Sigmoid colon (tissue), 7 donors: Measurements from ENCODE around the gene TRAF7. TPM values are rescaled to one million over a fixed set of nuclear protein-coding genes. Genes with fewer than 3 reads are reported as not detected.
A peak's percentile ranks its signal among the peaks of the same experiment; 100 is the strongest.

Source experiments
- DNase-seq: peaks from one replicate; pipeline ENCODE4 v3.0.0-alpha.2; 2019
- H3K27ac ChIP-seq, 4 donors: fragments of 200-600 bp; sonication (generic); one replicate each; pipeline ENCODE4 v1.5.1; 2016 to 2019; ENCODE audit warnings: mild to moderate bottlenecking in 1 of 4
- H3K27me3 ChIP-seq, 3 donors: fragments of 200-600 bp; sonication (generic); one replicate each; pipeline ENCODE4 v1.5.1; 2019; ENCODE audit warnings: mild to moderate bottlenecking in 1 of 3
- H3K36me3 ChIP-seq, 4 donors: fragments of 200-600 bp; sonication (generic); one replicate each; pipeline ENCODE4 v1.5.1; 2016 to 2019
- H3K4me1 ChIP-seq, 4 donors: fragments of 200-600 bp; sonication (generic); one replicate each; pipeline ENCODE4 v1.5.1; 2017 to 2019
- H3K4me3 ChIP-seq, 4 donors: fragments of 200-600 bp; sonication (generic); one replicate each; pipeline ENCODE4 v1.5.1; 2017 to 2019; ENCODE audit warnings: mild to moderate bottlenecking in 2 of 4, moderate library complexity in 1 of 4
- H3K9me3 ChIP-seq, 4 donors: fragments of 200-600 bp in 3 of 4; sonication (generic) in 3 of 4; one replicate each; pipeline versions ENCODE4 v1.5.1 to v1.6.1; 2013 to 2019
- EP300 ChIP-seq, 4 donors: sonication (generic); formaldehyde crosslinking; IDR thresholded peaks; one replicate each; pipeline ENCODE4 v1.6.1; 2017; ENCODE audit warnings: antibody characterized with exemption in 4 of 4
- POLR2A ChIP-seq, 2 donors: fragments of 450-650 bp; IDR thresholded peaks; one replicate each; pipeline ENCODE4 v1.6.1; 2016; ENCODE audit warnings: antibody characterized with exemption in 2 of 2, mild to moderate bottlenecking in 2 of 2, moderate library complexity in 2 of 2
- POLR2AphosphoS5 ChIP-seq, 4 donors: sonication (generic); formaldehyde crosslinking; IDR thresholded peaks; one replicate each; pipeline ENCODE4 v1.6.1; 2017; ENCODE audit warnings: antibody characterized with exemption in 4 of 4
- whole genome bisulfite sequencing, 2 donors: extraction: QIAGEN DNeasy Blood & Tissue Kit; methylation state at CpG; one replicate each; pipeline ENCODE4 v1.1.7; 2013; 5-methylcytosine and 5-hydroxymethylcytosine counted together
- intact Hi-C: fragments of 100-400 bp; cut with DNase I; formaldehyde crosslinking; loops from one replicate; pipeline ENCODE4 v1.15.1; 2023
- polyA plus RNA-seq, 3 donors: library from polyadenylated mRNA; stranded (reverse); fragments of 200-250 nt; gene quantifications; one replicate each; pipeline ENCODE4 v1.2.3, GENCODE V29; 2013
- total RNA-seq, 4 donors: library from RNA; depleted of rRNA; stranded (reverse); fragments of >200 nt; gene quantifications; one replicate each; pipeline ENCODE4 v1.1.0, GENCODE V29; 2016
- TF ChIP-seq, protein P1 (sequence below), 4 experiments: fragments of 450-650 bp in 3 of 4; fragments of 200-600 bp in 1 of 4; IDR thresholded peaks; one replicate each; pipeline ENCODE4 v1.5.1; 2016 to 2019; ENCODE audit warnings: antibody characterized with exemption in 4 of 4, mild to moderate bottlenecking in 3 of 4, moderate library complexity in 2 of 4
- donor health status: healthy with polysubstance abuse.
- donor health status: Bipolar disorder and iron deficiency.
- donor health status: healthy.

TRAF7 gene
- total and polyA plus RNA-seq, 7 donors = 30.3 to 65.1 (median 45.0) TPM

DNA sequence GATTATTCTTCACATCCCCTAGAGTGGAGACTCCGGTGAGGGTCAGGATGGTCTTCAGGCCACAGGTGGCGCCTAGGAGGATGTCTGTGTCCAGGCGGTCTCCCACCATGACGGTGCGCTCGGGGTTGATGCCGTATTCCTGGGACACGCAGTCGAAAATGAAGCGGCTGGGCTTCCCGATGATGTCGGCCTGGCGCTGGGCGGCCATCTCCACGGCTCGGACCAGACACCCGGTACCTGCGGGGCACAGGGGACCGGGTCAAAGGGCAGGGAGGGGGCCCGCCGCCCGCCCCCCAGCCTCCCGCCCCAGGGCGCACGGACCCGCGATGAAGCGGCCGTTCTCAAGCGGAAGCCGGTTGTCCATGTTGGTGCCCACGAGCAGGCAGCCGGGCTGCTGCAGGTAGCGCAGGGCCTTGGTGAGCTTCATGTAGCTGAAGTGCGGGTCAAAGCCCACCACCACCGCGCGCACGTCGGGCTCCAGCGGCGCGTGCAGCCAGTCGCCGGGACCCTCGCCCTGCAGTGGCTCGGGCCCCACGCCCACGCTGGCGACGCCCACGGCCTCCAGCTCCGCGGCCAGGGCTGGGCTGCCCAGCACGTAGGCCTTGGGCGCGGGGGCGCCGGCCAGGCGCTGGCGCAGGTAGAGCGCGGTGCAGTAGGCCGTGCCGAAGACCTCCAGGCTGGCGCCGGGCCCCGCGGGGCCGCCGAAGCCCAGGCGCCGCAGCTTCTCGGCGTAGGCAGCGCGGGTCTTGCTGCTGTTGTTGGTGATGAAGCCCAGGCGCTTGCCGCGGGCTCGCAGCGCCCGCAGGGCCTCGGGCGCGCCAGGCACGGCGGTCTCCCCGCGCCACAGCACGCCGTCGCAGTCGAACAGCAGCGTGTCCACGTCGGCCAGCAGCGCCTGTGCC is 58.5 kb downstream of the TRAF7 start:
- 1% methylated on average over 98 of the region's 98 CpGs for WGBS, 2 donors
- Histone ChIP-seq H3K9me3 (no peaks in the 10 kb centered on the region), H3K4me1 (peaks cover 0 to 26% (median 24%) of the 10 kb centered on the region in 4 donors), H3K36me3 (peaks cover 0 to 15% (median 8%) of the 10 kb centered on the region in 4 donors), H3K27me3 (no peaks in the 10 kb centered on the region), H3K4me3 (peak overlapping the region; percentile 49 to 92 (median 84)), H3K27ac (peak overlapping the region; percentile 88 to 93 (median 90))
- no peak for TF ChIP-seq EP300 (IDR thresholded peaks at IDR 0.05)
- TF ChIP-seq POLR2A (IDR thresholded peaks at IDR 0.05) = no peak
- TF ChIP-seq POLR2AphosphoS5 (IDR thresholded peaks at IDR 0.05) = no peak
- TF ChIP-seq, protein P1, sequence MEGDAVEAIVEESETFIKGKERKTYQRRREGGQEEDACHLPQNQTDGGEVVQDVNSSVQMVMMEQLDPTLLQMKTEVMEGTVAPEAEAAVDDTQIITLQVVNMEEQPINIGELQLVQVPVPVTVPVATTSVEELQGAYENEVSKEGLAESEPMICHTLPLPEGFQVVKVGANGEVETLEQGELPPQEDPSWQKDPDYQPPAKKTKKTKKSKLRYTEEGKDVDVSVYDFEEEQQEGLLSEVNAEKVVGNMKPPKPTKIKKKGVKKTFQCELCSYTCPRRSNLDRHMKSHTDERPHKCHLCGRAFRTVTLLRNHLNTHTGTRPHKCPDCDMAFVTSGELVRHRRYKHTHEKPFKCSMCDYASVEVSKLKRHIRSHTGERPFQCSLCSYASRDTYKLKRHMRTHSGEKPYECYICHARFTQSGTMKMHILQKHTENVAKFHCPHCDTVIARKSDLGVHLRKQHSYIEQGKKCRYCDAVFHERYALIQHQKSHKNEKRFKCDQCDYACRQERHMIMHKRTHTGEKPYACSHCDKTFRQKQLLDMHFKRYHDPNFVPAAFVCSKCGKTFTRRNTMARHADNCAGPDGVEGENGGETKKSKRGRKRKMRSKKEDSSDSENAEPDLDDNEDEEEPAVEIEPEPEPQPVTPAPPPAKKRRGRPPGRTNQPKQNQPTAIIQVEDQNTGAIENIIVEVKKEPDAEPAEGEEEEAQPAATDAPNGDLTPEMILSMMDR (IDR thresholded peaks at IDR 0.05) = no peak
- intact Hi-C loops = no loop called here
- no peak for DNase-seq

DNA sequence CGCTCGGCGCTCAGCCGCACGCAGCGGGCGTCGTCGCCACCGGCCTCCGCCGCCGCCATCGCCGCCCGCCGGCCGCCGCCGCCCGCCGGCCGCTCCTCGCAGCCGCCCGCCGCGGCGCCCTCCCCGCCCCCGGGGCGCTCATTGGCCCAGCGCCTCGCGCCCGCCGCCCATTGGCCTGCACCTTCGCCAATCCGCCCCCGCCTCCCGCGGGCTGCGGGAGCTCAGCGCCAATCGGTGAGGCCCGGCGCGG is 59.1 kb downstream of the TRAF7 start, which contains the start of gene PGP:
TSS of gene PGP (minus strand) at position 122 of the 250 bp plus-strand sequence. CDS start at position 59, 63 bp downstream.
- Histone ChIP-seq H3K9me3 (no peaks in the 10 kb centered on the region), H3K27me3 (no peaks in the 10 kb centered on the region), H3K36me3 (peaks cover 0 to 9% (median 4%) of the 10 kb centered on the region in 4 donors), H3K27ac (peak within 1 kb of the TSS; percentile 88 to 93 (median 93)), H3K4me1 (peaks cover 0 to 26% (median 24%) of the 10 kb centered on the region in 4 donors), H3K4me3 (peak within 1 kb of the TSS; percentile 49 to 92 (median 84))
- intact Hi-C loops = no loop called here
- DNase-seq = no peak
- TF ChIP-seq EP300 (IDR thresholded peaks at IDR 0.05) = no peak
- no peak for TF ChIP-seq POLR2A (IDR thresholded peaks at IDR 0.05)
- TF ChIP-seq, protein P1 (IDR thresholded peaks at IDR 0.05) = no peak
- TF ChIP-seq POLR2AphosphoS5 (IDR thresholded peaks at IDR 0.05) = no peak
- WGBS, 2 donors = 1% methylated on average over 48 of the region's 48 CpGs

DNA sequence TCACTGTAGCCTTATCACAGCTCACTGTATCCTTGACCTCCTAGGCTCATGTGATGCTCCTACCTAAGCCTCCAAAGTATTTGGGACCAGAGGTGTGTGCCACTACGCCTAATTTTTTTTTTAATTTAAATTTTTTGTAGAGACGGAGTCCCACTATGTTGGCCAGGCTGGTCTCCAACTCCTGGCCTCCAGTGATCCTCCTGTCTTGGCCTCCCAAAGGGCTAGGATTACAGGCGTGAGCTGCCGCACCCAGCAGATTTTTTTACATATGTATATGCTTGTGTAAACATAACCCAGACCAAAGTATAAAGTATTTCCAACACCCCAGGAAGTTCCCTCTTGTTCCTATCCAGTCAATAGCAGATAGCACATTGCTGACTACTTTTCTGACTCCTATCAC is 60.7 kb downstream of the TRAF7 start:
- TF ChIP-seq EP300 (IDR thresholded peaks at IDR 0.05) = no peak
- no peak for TF ChIP-seq POLR2AphosphoS5 (IDR thresholded peaks at IDR 0.05)
- TF ChIP-seq POLR2A (IDR thresholded peaks at IDR 0.05) = no peak
- TF ChIP-seq, protein P1 (IDR thresholded peaks at IDR 0.05) = no peak
- H3K4me1 ChIP-seq = peaks cover 0 to 26% (median 24%) of the 10 kb centered on the region in 4 donors
- H3K27ac ChIP-seq = peak overlapping the region in 1 of 4 donors; percentile 93
- no peaks in the 10 kb centered on the region for H3K27me3 ChIP-seq
- peaks cover 0 to 4% (median 2%) of the 10 kb centered on the region in 4 donors for H3K36me3 ChIP-seq
- H3K9me3 ChIP-seq = no peaks in the 10 kb centered on the region
- no peak for DNase-seq
- no peak overlapping the region for H3K4me3 ChIP-seq
- WGBS, 2 donors = 76 to 93% methylated on average over 4 of the region's 4 CpGs
- intact Hi-C loops = no loop called here

GRCh38 chr16:2223221-2223941 is 67.8 kb downstream of the TRAF7 start, which contains the start of gene E4F1:
TSS of gene E4F1 (plus strand) at chr16:2223591. CDS start at chr16:2223614, 23 bp downstream.
- 0% methylated on average over 82 of the region's 82 CpGs for WGBS, 2 donors
- H3K36me3 ChIP-seq = peaks cover 3 to 16% (median 5%) of the 10 kb centered on the region in 4 donors
- H3K9me3 ChIP-seq = no peaks in the 10 kb centered on the region
- H3K4me3 ChIP-seq = peak within 1 kb of the TSS; percentile 80 to 98 (median 98)
- H3K27ac ChIP-seq = peak within 1 kb of the TSS; percentile 85 to 95 (median 92)
- peak in 1 of 4 donors; percentile 37 for TF ChIP-seq EP300 (IDR thresholded peaks at IDR 0.05)
- peak; percentile 92 to 97 (median 96) for TF ChIP-seq POLR2AphosphoS5 (IDR thresholded peaks at IDR 0.05)
- TF ChIP-seq, protein P1 (IDR thresholded peaks at IDR 0.05) = no peak
- TF ChIP-seq POLR2A (IDR thresholded peaks at IDR 0.05) = peak; percentile 88 to 92
- peaks cover 0 to 33% (median 26%) of the 10 kb centered on the region in 4 donors for H3K4me1 ChIP-seq
- DNase-seq = peak; percentile 100
- intact Hi-C loops = loop anchor here (1.0 to 5.0 kb wide), 3 partner anchors 28 to 69 kb away; partner anchors contain the start of genes ECI1, RNPS1 and TRAF7
- H3K27me3 ChIP-seq = no peaks in the 10 kb centered on the region
